Measurements from ENCODE around the gene BCL7A.

DNA sequence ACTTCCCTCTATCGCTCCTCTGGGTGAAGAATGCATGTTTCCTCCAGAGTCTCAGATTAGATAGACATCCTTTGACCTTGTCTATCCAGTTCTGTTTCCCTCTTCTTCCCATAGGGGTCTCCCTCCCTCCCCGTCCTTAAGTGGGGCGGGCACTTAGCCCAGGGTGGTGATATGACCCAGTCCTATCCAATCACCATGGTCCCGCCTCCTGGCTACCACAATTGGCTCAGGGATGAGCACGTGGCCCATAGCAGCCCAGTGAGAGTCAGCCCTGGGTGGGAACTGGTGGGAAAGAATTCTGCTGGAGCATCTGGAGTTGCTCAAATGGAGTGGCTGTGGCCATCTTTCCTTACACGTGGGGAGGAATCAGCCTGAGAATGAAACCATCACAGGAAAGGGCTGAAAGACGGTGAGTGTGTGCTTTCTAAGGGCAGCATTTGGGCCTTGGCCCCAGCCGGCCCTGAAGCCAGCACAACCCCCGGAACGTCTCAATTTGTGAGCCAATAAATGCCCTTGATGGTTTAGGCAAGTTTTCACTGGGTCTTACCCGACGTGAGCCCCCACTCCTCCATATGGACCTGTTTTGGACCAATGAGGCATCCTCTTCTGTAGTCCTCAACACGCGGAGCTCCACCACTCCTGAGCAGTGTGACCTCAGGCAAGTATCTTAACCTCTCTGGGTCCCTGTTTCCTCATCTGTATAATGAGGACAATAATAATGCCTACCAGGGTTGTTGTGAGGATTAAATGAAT, 42.5 kb downstream of the BCL7A start:
- TF ChIP-seq, protein P1, sequence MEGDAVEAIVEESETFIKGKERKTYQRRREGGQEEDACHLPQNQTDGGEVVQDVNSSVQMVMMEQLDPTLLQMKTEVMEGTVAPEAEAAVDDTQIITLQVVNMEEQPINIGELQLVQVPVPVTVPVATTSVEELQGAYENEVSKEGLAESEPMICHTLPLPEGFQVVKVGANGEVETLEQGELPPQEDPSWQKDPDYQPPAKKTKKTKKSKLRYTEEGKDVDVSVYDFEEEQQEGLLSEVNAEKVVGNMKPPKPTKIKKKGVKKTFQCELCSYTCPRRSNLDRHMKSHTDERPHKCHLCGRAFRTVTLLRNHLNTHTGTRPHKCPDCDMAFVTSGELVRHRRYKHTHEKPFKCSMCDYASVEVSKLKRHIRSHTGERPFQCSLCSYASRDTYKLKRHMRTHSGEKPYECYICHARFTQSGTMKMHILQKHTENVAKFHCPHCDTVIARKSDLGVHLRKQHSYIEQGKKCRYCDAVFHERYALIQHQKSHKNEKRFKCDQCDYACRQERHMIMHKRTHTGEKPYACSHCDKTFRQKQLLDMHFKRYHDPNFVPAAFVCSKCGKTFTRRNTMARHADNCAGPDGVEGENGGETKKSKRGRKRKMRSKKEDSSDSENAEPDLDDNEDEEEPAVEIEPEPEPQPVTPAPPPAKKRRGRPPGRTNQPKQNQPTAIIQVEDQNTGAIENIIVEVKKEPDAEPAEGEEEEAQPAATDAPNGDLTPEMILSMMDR (IDR thresholded peaks at IDR 0.05) = no peak
- TF ChIP-seq POLR2A (IDR thresholded peaks at IDR 0.05) = no peak
